GM19463 (cell line): ENCODE results near the gene SAP25.
"Not testable (repeated sequence)": the region's sequence is repeated elsewhere in the genome, so short reads cannot be mapped to it uniquely, and the experiment has no call there.

ENCODE experiments used
- ATAC-seq: cut with Tn5 transposase; IDR thresholded peaks from one replicate; pipeline ENCODE4 v1.9.1; 2021; ENCODE audit warnings: mild to moderate bottlenecking, moderate library complexity; ENCODE audit not compliant: unreplicated experiment

The SAP25 gene

DNA sequence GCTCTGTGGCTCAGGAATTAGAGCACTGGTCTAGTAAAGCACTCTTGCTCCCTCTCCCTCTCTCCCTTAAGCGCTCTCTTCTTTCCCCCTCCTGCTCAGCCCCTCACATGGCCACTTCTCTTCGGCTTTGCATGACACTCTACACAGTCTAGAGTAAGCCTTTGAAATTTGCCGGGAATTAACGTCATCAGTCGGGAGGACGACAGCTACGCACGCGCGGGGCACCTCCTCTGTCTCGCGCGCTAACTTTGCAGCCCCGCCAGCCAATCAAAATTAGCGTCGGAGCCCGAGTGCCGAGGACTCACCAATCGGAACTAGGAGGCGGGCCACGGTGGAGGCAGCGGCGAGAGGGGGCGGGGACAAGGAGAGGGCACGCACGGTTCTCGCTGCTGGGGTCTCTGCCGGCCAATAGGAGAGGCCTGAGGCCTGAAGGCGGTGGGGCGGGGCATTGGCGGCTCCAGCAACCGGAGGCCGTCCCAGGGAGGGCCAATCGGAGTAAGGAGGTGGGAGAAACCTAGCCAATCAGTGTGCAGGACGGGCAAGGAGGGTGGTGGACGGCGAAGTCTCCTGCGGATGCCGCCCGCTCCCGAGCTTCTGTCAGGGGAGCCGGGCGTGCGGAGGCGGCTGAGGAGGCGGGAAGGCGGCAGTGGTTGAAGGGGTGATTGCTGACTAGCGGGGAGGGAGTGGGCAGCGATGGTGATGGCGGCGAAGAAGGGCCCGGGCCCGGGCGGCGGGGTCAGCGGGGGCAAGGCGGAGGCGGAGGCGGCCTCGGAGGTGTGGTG lies 34.9 kb downstream of the SAP25 start, which contains the start of gene AGFG2:
TSS of gene AGFG2 (plus strand) at position 550 of the 782 bp plus-strand sequence. CDS start at position 694, 144 bp downstream.
- peak; percentile 93 for ATAC-seq

DNA sequence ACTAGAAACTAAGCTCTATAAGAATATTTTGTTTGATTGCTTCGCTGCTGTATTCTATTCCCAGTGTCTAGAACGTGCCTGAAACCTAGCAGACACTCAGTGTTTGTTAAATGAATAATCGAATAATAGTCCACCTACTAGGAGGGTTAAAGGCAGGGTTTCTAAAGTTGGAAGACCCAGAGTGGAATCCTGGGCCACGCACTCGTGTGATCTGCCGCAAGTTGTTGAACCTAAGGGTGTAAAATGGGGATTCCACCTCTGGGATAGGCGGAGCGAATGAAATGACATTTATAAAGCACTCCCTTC lies 35.4 kb downstream of the SAP25 start:
- ATAC-seq: no peak

DNA sequence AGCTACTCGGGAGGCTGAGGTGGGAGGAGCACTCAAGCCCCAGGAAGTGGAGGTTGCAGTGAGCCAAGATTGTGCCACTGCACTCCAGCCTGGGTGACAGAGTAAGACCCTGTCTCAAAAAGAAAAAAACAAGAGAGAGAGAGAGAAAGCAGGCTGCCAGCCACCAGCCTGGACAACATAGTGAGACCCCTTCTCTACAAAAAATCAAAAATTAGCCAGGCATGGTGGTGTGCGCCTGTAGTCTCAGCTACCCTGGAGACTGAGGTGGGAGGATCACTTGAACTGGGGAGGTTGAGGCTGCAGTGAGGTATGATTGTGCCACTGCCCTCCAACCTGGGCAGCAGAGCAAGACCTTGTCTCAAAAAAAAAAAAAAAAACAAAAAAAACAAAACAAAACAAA lies 37.0 kb downstream of the SAP25 start:
- ATAC-seq: not testable (repeated sequence)

DNA sequence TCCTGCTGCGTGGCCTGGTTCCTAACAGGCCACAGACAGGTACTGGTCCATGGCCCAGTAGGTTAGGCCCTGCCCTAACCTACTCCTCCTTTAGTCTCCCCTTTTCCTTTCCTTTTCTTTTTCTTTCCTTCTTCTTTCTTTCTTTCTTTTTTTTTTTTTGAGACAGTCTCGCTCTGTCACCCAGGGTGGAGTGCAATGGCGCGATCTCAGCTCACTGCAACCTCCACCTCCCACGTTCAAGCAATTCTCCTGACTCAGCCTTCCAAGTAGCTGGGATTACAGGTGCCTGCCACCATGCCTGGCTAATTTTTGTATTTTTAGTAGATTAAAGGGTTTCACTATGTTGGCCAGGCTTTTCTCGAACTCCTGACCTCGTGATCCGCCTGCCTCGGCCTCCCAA lies 37.7 kb downstream of the SAP25 start:
- not testable (repeated sequence) for ATAC-seq

DNA sequence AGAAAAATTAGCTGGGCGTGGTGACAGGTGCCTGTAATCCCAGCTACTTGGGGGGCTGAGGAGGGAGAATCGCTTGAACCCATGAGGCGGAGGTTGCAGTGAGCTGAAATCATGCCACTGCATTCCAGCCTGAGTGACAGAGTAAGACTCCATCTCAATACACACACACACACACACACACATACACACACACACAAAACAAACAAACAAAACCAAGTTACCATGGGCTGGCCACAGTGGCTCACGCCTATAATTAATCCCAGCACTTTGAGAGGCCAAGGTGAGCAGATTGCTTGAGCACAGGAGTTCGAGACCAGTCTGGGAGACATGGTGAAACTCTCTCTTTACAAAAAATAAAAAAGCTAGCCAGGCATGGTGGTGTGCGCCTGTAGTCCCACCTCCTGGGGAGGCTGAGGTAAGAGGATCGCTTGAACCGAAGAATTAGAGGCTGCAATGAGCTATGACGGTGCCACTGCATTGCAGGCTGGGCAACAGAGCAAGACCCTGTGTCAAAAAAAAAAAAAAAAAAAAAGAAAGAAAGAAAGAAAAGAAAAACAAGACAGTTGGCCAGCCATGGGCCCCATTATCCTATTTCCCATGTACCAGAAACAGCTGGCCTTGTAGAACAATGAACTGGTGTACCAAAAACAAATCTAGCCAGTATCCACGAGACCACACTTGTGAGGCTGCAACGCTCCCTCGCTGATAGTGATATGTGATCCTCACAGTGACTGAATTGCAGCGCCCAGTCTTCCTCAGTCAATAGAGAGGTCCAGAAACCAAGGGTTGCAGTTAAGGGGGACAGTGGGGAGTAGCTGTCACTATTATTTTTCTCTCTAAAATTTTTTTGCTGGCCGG lies 41.3 kb downstream of the SAP25 start:
- no peak for ATAC-seq

DNA sequence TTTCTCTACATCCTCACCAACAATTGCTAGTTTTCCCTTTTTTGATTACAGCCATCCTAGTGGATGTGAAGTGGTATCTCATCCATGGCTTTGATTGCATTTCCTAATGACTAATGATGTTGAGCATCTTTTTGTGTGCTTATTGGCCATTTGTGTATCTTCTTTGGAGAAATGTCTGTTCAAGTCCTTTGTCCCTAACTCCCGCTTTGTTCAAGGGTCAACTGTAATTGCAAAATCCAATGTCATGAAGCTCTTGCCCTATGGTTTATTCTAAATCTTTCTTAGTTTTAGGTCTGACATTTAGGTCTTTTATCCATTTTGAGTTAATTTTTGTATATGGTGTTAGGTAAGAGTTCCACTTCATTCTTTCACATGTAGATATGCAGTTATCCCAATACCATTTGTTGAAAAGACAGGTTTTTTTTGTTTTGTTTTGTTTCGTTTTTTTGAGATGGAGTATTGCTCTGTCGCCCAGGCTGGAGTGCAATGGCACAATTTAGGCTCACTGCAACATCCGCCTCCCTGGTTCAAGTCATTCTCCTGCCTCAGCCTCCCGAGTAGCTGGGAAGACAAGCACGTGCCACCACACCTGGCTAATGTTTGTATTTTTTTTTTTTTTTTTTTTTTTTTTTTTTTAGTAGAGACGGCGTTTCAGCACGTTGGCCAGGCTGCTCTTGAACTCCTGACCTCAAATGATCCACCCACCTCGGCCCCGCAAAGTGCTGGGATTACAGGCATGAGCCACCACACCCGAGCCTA lies 45.4 kb downstream of the SAP25 start:
- ATAC-seq: not testable (repeated sequence)

DNA sequence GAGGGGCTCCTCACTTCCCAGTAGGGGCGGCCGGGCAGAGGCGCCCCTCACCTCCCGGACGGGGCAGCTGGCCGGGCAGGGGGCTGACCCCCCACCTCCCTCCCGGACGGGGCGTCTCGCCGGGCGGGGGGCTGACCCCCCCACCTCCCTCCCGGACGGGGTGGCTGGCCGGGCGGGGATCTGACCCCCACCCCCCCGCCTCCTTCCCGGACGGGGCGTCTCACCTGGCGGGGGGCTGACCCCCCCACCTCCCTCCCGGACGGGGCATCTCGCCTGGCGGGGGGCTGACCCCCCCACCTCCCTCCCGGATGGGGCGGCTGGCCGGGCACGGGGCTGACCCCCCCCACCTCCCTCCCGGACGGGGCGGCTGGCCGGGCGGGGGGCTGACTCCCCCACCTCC lies 50.5 kb downstream of the SAP25 start:
- not testable (repeated sequence) for ATAC-seq
